Activated naive CD4-positive, alpha-beta T cell treated with anti-CD3 and anti-CD28 coated beads for 36 hours (primary cell): ENCODE data around the gene SLIT1. TPM values are rescaled to one million over a fixed set of nuclear protein-coding genes. Genes with fewer than 3 reads are reported as not detected.

ENCODE experiments used
- CTCF ChIA-PET: fragments of 350-600 bp; sonication (Branson Sonifier 250); formaldehyde crosslinking; loops from one replicate; lab custom pipeline; 2021; ENCODE audit warnings: antibody characterized with exemption; lab: Charles Lee
- DNase-seq: peaks from one replicate; pipeline ENCODE4 v3.0.0-alpha.2; 2020
- H3K27ac Mint-ChIP-seq: one replicate; pipeline ENCODE4 v1.8.0; 2021; ENCODE audit warnings: mild to moderate bottlenecking, mixed read lengths
- H3K27me3 Mint-ChIP-seq: one replicate; pipeline ENCODE4 v1.8.0; 2021; ENCODE audit warnings: low read depth, mixed read lengths
- H3K36me3 Mint-ChIP-seq: one replicate; pipeline ENCODE4 v1.8.0; 2021; ENCODE audit warnings: low read depth, mixed read lengths
- H3K4me1 Mint-ChIP-seq: one replicate; pipeline ENCODE4 v1.8.0; 2021; ENCODE audit warnings: low read depth, mixed read lengths
- H3K4me3 Mint-ChIP-seq: one replicate; pipeline ENCODE4 v1.8.0; 2021; ENCODE audit warnings: mild to moderate bottlenecking, moderate library complexity, mixed read lengths
- H3K9me3 Mint-ChIP-seq: one replicate; pipeline ENCODE4 v1.8.0; 2021; ENCODE audit warnings: mixed read lengths
- intact Hi-C: fragments of 100-400 bp; cut with micrococcal nuclease; formaldehyde crosslinking; loops from one replicate; pipeline ENCODE4 v1.15.1; 2023
- total RNA-seq, 2 experiments: library from RNA; stranded (reverse); gene quantifications; one replicate each; pipeline ENCODE4 v1.2.3, GENCODE V29; 2021

Gene SLIT1
- total RNA-seq, 2 experiments from 2014 or later = 0.44 to 0.60 TPM

DNA sequence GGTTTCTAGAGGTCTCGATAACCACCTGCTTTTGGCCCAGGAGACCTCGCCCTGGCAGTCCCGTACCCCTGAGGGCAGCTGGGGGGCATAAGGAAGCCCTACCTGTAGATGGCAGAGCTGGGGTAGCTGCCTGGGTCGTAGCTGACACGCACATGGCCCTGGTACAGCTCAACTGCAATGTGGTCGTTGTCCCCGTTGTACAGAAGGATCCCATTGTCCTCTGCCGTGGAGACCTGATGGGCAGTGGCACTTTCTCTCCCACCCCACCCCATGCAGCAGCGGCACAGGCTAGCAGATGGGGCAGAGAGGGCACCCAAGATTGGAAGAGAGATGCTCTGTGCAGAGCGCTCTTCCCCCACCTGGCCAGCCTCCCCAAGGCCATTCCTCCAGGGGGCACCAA lies 181.2 kb downstream of the SLIT1 start:
- Mint-ChIP-seq H3K4me3 (no peak overlapping the region), H3K27me3 (peaks cover 6% of the 10 kb centered on the region), H3K9me3 (peaks cover 14% of the 10 kb centered on the region), H3K27ac (no peak overlapping the region), H3K4me1 (no peaks in the 10 kb centered on the region), H3K36me3 (peaks cover 8% of the 10 kb centered on the region)
- intact Hi-C loops = no loop called here
- no peak for DNase-seq
- CTCF ChIA-PET = interaction anchor here (2.3 kb wide), 1 partner anchor 21 kb away, joined by 6 read pairs; no protein-coding TSS in a partner anchor

DNA sequence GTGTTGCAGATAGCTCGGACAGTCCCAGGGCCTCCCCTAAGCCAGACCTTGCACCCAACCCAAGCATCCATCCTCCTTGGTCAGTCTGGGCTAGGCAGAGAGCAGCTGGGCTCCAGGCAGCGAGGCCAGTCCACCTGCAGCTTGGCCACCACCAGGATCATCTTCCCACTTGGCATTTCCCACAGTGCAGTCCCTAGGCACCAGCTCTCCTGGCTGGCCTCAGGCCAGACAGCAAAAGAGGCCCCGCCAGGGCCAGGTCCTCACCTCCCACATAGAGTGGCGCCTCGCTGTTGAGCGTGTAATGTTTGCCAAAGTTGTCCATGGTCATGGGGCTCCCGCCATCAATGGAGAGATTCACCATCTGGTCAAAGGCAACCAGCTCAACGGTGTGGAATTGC lies 182.0 kb downstream of the SLIT1 start:
- peaks cover 14% of the 10 kb centered on the region for H3K9me3 Mint-ChIP-seq
- no peak overlapping the region for H3K4me3 Mint-ChIP-seq
- no peak overlapping the region for H3K27ac Mint-ChIP-seq
- CTCF ChIA-PET = interaction anchor here (2.3 kb wide), 1 partner anchor 22 kb away, joined by 6 read pairs; no protein-coding TSS in a partner anchor
- peaks cover 8% of the 10 kb centered on the region for H3K36me3 Mint-ChIP-seq
- intact Hi-C loops = no loop called here
- no peak for DNase-seq
- H3K4me1 Mint-ChIP-seq = no peaks in the 10 kb centered on the region
- H3K27me3 Mint-ChIP-seq = peaks cover 6% of the 10 kb centered on the region

DNA sequence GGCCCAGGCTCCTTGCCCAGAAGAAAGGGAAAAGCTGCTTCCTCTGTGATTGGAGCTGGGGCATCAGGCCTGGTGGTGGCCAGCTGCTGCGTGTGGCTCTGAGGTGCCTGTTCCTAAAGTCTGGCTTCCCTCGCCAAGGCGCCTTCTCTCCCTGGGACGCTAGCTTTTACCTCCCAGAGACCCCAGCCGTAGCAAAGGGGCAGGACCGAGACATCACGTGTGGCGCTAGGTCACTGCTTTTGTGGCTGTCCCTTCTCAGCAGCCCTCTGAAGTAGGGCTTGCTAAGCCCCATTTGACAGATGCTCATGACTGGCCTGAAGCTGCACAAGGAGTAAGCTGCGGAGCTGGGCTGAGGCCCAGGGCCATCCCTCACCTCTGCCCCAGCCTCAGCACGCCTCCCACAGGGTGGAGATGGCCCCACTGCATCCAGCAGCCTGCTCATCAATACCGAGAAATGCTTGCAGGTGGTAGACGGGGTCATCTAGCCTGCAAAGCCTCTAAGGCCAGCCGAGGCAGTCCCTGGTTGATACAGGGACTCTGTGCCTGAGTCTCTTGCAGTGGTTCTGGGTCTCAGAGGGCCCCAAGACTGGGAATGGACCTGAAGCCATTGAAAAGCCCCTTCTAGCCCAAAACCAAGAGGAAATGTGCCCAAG lies 182.5 kb downstream of the SLIT1 start:
- CTCF ChIA-PET = interaction anchor here (2.3 kb wide), 1 partner anchor 22 kb away, joined by 6 read pairs; no protein-coding TSS in a partner anchor
- Mint-ChIP-seq H3K27me3 (peaks cover 6% of the 10 kb centered on the region), H3K36me3 (peaks cover 8% of the 10 kb centered on the region), H3K9me3 (peaks cover 14% of the 10 kb centered on the region), H3K4me1 (no peaks in the 10 kb centered on the region), H3K4me3 (no peak overlapping the region), H3K27ac (no peak overlapping the region)
- DNase-seq = no peak
- intact Hi-C loops = no loop called here

DNA sequence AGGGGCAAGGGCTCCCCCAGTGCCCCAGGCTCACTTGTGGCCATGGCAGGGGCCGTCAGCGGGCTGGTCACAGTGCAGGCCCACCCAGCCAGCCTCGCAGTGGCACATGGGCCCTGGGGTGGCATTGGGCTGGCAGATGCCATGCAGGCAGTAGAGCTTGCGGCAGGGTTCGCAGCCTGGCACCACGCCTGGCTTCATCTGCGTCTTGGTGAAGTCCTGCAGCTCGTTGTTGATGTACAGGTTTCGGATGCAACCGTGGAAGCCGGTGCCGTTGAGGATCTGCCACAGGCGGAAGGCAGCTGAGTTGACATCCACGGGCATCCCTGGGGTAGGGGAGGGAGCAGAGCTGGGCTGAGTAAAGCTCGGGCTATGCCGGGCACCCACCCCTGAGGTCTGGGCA lies 183.1 kb downstream of the SLIT1 start:
- intact Hi-C loops = no loop called here
- CTCF ChIA-PET = no interaction called here
- Mint-ChIP-seq H3K4me1 (no peaks in the 10 kb centered on the region), H3K36me3 (peaks cover 8% of the 10 kb centered on the region), H3K9me3 (peaks cover 11% of the 10 kb centered on the region), H3K4me3 (no peak overlapping the region), H3K27ac (no peak overlapping the region), H3K27me3 (peaks cover 5% of the 10 kb centered on the region)
- no peak for DNase-seq

DNA sequence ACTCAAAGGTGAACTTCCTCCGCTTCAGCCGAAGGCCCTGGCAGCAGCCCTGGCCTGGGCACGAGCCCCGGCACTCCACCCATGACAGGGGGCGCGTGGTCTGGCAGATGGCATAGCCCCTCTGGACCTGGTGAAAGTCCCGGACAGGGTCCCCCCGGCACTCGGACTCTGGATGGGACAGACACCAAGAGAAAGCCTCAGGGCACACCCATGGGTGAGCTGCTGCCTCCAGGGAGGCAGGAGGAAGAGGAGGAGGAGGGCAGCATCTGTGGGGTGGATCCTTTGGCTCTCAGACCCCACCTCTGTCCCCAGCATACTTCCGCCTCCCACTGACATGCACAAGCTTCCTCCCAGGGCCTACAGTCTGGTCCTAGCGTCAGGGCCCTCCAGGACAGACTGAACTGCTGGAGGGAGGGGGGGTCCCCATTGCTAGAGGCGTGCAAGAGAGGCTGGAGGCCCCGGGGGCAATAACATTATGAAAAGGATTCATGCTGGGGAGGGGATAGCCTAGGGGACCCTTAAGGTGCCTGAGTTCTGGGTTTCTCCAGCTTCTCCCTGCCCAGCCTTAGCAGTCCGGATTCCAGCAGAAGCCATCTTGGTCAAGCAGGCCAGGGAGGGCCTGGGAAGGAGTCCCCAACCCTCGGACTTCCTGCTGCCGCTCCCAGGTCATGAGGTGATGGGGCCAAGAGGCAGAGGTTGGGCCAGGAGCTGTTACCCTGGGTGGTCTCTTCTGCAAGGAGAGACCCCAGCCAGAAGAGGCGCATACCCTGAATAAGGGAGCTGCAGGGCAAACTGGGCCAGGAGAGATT lies 184.4 kb downstream of the SLIT1 start:
- H3K4me1 Mint-ChIP-seq = no peaks in the 10 kb centered on the region
- no peak overlapping the region for H3K4me3 Mint-ChIP-seq
- DNase-seq = no peak
- H3K27ac Mint-ChIP-seq = no peak overlapping the region
- peaks cover 3% of the 10 kb centered on the region for H3K27me3 Mint-ChIP-seq
- intact Hi-C loops = no loop called here
- no peaks in the 10 kb centered on the region for H3K9me3 Mint-ChIP-seq
- peaks cover 2% of the 10 kb centered on the region for H3K36me3 Mint-ChIP-seq
- CTCF ChIA-PET = no interaction called here

DNA sequence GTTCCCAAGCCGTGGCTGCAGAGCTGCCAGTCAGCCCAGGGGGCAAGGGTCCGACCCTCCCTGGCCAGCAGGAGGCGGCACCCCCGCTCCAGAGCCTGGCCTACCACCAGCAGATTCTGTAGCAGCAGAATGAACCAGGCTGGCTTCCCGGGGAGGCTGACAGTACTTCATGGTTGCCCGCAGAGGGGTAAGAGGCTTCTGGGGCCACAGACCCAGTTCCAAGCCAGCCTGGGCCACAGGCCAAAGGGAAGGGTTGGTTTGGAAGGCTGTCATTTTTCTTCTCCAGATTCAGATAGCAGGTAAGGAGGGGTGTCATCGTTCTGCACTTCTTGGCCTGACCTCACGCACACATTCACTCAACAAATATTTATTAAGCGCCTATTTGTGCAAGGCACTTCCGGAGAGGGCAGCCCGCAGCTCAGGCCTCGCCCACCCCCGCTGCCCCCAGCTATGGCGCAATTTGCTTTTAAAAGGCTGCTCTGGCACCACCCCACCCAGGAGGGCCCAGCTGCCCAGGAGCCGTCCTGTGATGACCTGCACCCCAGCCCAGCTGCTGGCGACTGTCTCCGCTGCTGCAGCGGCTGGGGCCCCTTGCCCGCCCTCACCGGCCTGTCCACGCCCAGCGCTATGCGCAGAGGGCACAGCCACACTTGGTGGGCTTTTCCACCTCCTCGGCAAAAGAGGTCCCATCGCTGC lies 185.1 kb downstream of the SLIT1 start:
- no peak overlapping the region for H3K4me3 Mint-ChIP-seq
- peaks cover 2% of the 10 kb centered on the region for H3K36me3 Mint-ChIP-seq
- no peak overlapping the region for H3K27ac Mint-ChIP-seq
- peaks cover 3% of the 10 kb centered on the region for H3K27me3 Mint-ChIP-seq
- DNase-seq = no peak
- CTCF ChIA-PET = interaction anchor here (1.0 kb wide), 1 partner anchor 37 kb away, joined by 3 read pairs; no protein-coding TSS in a partner anchor
- no peaks in the 10 kb centered on the region for H3K9me3 Mint-ChIP-seq
- intact Hi-C loops = no loop called here
- H3K4me1 Mint-ChIP-seq = no peaks in the 10 kb centered on the region

DNA sequence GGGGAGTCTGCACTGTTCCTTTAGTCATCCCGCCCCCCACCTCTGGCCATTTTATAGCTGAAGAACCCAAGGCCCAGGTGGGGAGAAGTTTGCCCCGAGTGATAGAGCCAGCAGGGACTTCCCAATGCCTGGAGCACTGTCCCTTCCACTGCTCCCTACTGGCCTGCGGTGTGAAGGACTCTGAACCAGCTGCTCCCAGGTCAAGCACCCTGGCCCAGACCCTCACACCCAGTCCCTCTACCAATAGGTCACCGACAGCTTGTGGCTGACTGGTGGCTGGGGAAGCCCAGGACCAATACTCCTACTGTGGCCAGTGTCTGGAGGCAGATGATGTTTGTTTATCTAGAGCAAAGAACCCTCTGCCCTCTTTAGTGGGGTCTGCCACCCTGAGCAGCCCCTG lies 185.8 kb downstream of the SLIT1 start:
- intact Hi-C loops = no loop called here
- Mint-ChIP-seq H3K27me3 (no peaks in the 10 kb centered on the region), H3K9me3 (no peaks in the 10 kb centered on the region), H3K4me1 (no peaks in the 10 kb centered on the region), H3K36me3 (no peaks in the 10 kb centered on the region), H3K27ac (no peak overlapping the region), H3K4me3 (no peak overlapping the region)
- DNase-seq = no peak
- CTCF ChIA-PET = interaction anchor here (1.0 kb wide), 1 partner anchor 38 kb away, joined by 3 read pairs; no protein-coding TSS in a partner anchor

DNA sequence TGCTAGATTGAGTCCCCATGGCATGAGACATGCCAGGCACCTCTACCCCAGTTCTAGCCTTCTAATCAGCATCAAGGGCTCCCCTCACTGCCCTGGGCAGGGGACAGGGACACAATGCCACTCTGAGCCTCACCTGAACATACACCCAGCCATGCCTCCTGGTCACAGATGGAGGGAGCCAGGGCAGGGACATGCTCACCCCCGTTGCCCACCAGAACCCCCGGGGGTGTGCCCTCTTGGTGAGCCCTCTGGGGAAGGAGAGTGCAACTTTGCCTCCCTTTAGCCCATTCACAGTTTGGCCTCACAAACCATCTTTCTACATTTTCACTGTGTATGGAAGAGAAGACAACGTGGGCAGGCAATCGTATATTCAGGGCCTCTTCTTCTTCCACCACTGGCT lies 186.4 kb downstream of the SLIT1 start:
- H3K27me3 Mint-ChIP-seq = no peaks in the 10 kb centered on the region
- no peak overlapping the region for H3K27ac Mint-ChIP-seq
- DNase-seq = no peak
- no peaks in the 10 kb centered on the region for H3K9me3 Mint-ChIP-seq
- CTCF ChIA-PET = no interaction called here
- no peaks in the 10 kb centered on the region for H3K4me1 Mint-ChIP-seq
- no peaks in the 10 kb centered on the region for H3K36me3 Mint-ChIP-seq
- intact Hi-C loops = no loop called here
- no peak overlapping the region for H3K4me3 Mint-ChIP-seq

DNA sequence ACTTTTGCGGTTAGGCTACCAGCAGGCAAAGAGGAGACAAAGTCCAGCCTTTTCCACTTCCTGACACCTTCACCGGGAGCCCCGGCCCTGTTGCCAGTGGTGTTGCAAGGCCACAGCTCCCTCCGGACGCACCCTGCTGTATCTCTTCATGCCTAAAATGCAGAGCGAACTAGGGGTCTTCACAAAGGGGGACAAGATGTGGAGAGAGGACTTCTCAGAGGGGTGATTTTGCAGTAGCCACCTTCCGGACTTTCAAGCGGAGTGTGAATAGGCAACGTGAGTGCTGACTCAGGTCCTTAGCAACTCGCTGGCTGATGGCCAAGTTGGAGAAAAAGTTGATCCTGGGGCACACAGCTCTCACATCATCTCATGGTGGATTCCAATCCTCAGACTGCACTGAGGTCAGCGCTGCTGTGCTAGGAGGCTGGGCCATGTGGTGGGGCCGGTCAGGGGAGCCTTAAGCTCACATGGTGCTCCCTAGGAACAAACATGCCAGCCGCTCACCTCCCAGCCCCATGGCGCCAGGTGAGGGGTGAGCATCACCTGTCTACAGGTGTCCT lies 187.3 kb downstream of the SLIT1 start:
- Mint-ChIP-seq H3K36me3 (no peaks in the 10 kb centered on the region), H3K4me1 (no peaks in the 10 kb centered on the region), H3K27me3 (no peaks in the 10 kb centered on the region), H3K9me3 (no peaks in the 10 kb centered on the region), H3K4me3 (no peak overlapping the region), H3K27ac (no peak overlapping the region)
- DNase-seq = no peak
- intact Hi-C loops = no loop called here
- CTCF ChIA-PET = no interaction called here

DNA sequence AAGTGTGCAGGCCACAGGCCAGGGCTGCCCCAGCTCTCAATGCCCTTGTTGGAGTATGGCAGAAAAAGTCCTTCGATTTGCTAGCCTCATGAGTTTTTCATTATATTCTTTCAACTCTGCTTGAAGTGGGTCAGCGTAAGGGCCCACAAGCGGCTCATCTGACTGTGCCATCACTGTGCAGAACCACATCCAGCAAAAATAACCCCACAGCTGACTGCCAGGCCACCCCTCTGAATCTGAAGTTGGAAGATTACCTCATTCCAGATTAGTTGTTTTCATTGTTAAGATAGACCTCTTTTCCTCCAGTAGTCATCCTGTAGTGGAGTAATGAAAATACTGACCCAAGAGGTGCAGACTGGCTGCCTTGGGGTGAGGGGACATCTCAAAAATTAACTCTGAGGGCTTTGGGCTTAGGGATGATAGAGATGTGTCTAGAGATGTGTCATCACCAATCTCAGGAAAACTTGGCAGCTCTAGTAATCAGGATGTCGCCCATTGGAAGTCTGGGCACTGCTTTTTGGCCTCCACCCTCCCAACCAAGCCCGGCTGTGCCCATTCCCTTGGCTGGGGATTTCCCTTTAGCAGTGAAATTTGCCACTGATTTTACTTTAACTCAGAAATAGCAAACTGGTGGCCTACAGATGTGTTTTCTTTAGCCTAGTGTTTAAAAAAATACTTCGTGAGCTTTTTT lies 189.3 kb downstream of the SLIT1 start:
- intact Hi-C loops = no loop called here
- Mint-ChIP-seq H3K4me1 (no peaks in the 10 kb centered on the region), H3K27me3 (no peaks in the 10 kb centered on the region), H3K27ac (no peak overlapping the region), H3K36me3 (no peaks in the 10 kb centered on the region), H3K9me3 (no peaks in the 10 kb centered on the region), H3K4me3 (no peak overlapping the region)
- CTCF ChIA-PET = interaction anchor here (2.3 kb wide), 1 partner anchor 29 kb away, joined by 9 read pairs; no protein-coding TSS in a partner anchor
- DNase-seq = no peak

DNA sequence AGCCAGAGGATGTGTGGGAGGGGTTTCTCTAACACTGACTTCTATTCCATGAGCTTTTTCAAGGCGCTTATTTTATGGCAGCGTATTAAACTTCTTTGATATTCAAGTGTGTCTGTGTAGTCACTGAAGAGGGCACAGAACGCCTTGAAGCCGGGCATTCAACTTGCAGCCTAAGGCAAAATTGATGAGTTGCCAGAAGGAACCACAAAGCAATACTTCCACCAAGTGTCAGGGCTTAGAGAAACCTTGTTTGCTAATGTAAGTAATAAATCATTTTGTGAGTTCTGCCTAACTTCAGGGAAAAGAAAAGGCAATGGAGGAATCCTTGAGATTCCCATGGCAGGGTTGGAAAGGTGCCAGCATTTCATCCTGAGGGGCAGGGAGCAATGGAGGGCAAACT lies 189.9 kb downstream of the SLIT1 start:
- Mint-ChIP-seq H3K9me3 (no peaks in the 10 kb centered on the region), H3K4me1 (peaks cover 2% of the 10 kb centered on the region)
- intact Hi-C loops = no loop called here

More for the DNA sequence above, 189.9 kb downstream of the SLIT1 start:
- no peak overlapping the region for H3K27ac Mint-ChIP-seq
- no peaks in the 10 kb centered on the region for H3K36me3 Mint-ChIP-seq
- CTCF ChIA-PET = interaction anchor here (0.8 to 2.3 kb wide), 2 partner anchors 29 to 42 kb away, joined by 3 to 9 read pairs; no protein-coding TSS in a partner anchor
- H3K4me3 Mint-ChIP-seq = no peak overlapping the region
- H3K27me3 Mint-ChIP-seq = no peaks in the 10 kb centered on the region
- DNase-seq = no peak
